ENCODE results near the gene RAD9A. TPM values are rescaled to one million over a fixed set of nuclear protein-coding genes. Genes with fewer than 3 reads are reported as not detected.
A peak's percentile ranks its signal among the peaks of the same experiment; 100 is the strongest.

RAD9A gene
- total and polyA plus RNA-seq, 9 of the 15 experiments (the other 6 are each of a cell fraction or from before 2014, with no cell fraction given), result 1.4 to 41.2 (median 16.1) TPM

DNA sequence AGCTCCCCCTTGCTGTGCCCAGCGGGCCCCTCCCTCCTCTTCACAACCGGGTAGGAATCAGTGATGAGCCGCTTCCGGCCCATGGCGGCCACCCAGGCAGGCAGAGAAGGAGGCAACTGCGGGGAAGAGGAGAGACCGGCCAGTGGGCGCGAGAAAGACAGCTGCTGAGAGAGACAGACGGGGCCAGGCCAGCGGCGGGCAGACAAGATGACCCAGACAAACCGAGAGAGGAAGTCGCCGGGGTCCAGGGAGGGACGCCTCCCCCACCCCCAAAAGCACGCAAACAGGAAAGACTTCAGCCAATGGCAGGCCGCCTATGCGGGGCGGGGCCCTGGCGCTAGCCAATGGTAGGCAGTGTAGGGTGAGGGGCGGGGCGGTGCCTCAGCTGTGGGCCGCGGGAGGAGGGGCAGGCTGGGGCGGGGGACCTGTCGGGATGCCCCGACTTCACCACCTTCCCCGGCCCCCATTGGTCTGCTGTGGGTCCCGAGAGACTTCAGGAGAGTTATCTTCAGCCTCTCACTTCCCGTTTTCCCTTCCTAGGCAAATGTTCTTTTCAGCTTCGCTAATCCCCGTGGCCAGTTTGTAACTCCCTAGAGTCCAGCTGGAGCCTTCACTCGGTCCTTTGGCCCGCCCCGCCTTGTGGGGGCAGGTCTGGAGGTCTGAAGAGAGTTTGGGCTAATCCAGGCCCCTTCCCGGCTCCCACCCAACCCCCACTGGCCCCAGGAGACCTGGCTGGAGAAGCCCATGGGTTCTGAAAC, 38.3 kb upstream of the RAD9A start, which contains the start of gene POLD4 (continued):
- TF ChIP-seq, protein P1, sequence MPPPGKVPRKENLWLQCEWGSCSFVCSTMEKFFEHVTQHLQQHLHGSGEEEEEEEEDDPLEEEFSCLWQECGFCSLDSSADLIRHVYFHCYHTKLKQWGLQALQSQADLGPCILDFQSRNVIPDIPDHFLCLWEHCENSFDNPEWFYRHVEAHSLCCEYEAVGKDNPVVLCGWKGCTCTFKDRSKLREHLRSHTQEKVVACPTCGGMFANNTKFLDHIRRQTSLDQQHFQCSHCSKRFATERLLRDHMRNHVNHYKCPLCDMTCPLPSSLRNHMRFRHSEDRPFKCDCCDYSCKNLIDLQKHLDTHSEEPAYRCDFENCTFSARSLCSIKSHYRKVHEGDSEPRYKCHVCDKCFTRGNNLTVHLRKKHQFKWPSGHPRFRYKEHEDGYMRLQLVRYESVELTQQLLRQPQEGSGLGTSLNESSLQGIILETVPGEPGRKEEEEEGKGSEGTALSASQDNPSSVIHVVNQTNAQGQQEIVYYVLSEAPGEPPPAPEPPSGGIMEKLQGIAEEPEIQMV (tag; conservative IDR thresholded peaks at IDR 0.05; ENCODE audit: low read depth), result no peak
- TF ChIP-seq EWSR1 (IDR thresholded peaks at IDR 0.05; ENCODE audit: borderline replicate concordance, low read depth, partially characterized antibody) (no peak), ZNF431 (CRISPR knock-in tag; IDR thresholded peaks at IDR 0.05) (no peak), ZNF253 (CRISPR knock-in tag; conservative IDR thresholded peaks at IDR 0.05) (no peak), ETS2 (tag; IDR thresholded peaks at IDR 0.05; ENCODE audit: borderline replicate concordance, poor library complexity, severe bottlenecking) (no peak), ZNF165 (CRISPR knock-in tag; IDR thresholded peaks at IDR 0.05; ENCODE audit: borderline replicate concordance) (peak; percentile 91), RFX7 (CRISPR knock-in tag; IDR thresholded peaks at IDR 0.05) (no peak), DPF2 (IDR thresholded peaks at IDR 0.05) (peak; percentile 30; the same call in 1 of the 2 replicates), POLR3A (IDR thresholded peaks at IDR 0.05; ENCODE audit: borderline replicate concordance, extremely low read depth, insufficient read depth, insufficient read length) (no peak), ZNF347 (CRISPR knock-in tag; IDR thresholded peaks at IDR 0.05; ENCODE audit: low read depth) (no peak), ZBED1 (IDR thresholded peaks at IDR 0.05) (peak; percentile 64; the same call in 1 of the 2 replicates), TAF9B (IDR thresholded peaks at IDR 0.05; ENCODE audit: partially characterized antibody) (peak; percentile 10), BRCA1 (IDR thresholded peaks at IDR 0.05) (no peak), BRCA1 (CRISPR knock-in tag; IDR thresholded peaks at IDR 0.05) (no peak), CAMTA2 (CRISPR knock-in tag; conservative IDR thresholded peaks at IDR 0.05) (no peak), RCOR1 (IDR thresholded peaks at IDR 0.05; ENCODE audit: borderline replicate concordance in 1 of 2, low read depth in 2 of 2, low read length in 2 of 2) (peak in 1 of 2 experiments; percentile 63; a peak in 3 of 4 replicates), EP400 (IDR thresholded peaks at IDR 0.05) (peak; percentile 63), ZBTB7A (IDR thresholded peaks at IDR 0.05; ENCODE audit: borderline replicate concordance, control insufficient read depth, low read depth, low read length) (peak; percentile 93), BRD4 (IDR thresholded peaks at IDR 0.05) (no peak), CHCHD3 (CRISPR knock-in tag; IDR thresholded peaks at IDR 0.05) (no peak), RBM17 (IDR thresholded peaks at IDR 0.05; ENCODE audit: borderline replicate concordance, low read depth, low read length) (no peak), SREBF2 (CRISPR knock-in tag; IDR thresholded peaks at IDR 0.05) (no peak)
- TF ChIP-seq, protein P2, sequence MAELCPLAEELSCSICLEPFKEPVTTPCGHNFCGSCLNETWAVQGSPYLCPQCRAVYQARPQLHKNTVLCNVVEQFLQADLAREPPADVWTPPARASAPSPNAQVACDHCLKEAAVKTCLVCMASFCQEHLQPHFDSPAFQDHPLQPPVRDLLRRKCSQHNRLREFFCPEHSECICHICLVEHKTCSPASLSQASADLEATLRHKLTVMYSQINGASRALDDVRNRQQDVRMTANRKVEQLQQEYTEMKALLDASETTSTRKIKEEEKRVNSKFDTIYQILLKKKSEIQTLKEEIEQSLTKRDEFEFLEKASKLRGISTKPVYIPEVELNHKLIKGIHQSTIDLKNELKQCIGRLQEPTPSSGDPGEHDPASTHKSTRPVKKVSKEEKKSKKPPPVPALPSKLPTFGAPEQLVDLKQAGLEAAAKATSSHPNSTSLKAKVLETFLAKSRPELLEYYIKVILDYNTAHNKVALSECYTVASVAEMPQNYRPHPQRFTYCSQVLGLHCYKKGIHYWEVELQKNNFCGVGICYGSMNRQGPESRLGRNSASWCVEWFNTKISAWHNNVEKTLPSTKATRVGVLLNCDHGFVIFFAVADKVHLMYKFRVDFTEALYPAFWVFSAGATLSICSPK (IDR thresholded peaks at IDR 0.05; ENCODE audit: borderline replicate concordance), result no peak
- TF ChIP-seq, protein P3, sequence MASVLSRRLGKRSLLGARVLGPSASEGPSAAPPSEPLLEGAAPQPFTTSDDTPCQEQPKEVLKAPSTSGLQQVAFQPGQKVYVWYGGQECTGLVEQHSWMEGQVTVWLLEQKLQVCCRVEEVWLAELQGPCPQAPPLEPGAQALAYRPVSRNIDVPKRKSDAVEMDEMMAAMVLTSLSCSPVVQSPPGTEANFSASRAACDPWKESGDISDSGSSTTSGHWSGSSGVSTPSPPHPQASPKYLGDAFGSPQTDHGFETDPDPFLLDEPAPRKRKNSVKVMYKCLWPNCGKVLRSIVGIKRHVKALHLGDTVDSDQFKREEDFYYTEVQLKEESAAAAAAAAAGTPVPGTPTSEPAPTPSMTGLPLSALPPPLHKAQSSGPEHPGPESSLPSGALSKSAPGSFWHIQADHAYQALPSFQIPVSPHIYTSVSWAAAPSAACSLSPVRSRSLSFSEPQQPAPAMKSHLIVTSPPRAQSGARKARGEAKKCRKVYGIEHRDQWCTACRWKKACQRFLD (CRISPR knock-in tag; IDR thresholded peaks at IDR 0.05), result 0 out of 2 replicates have a peak, but pooled peaks have one; percentile 54
